Tibial nerve (tissue), 3 donors: ENCODE results near the gene UQCRH.

ENCODE experiments used
- POLR2A ChIP-seq, 2 donors: fragments of 450-650 bp; IDR thresholded peaks; one replicate each; pipeline ENCODE4 v1.6.1; 2017; ENCODE audit warnings: antibody characterized with exemption in 2 of 2, mild to moderate bottlenecking in 2 of 2, moderate library complexity in 2 of 2
- TF ChIP-seq, protein P1 (sequence below), 5 experiments: fragments of 200-600 bp in 3 of 5; fragments of 450-650 bp in 2 of 5; sonication (generic) in 3 of 5; IDR thresholded peaks; one replicate each; pipeline ENCODE4 v1.5.1; 2016 to 2019; ENCODE audit warnings: antibody characterized with exemption in 5 of 5, mild to moderate bottlenecking in 3 of 5, moderate library complexity in 2 of 5

DNA sequence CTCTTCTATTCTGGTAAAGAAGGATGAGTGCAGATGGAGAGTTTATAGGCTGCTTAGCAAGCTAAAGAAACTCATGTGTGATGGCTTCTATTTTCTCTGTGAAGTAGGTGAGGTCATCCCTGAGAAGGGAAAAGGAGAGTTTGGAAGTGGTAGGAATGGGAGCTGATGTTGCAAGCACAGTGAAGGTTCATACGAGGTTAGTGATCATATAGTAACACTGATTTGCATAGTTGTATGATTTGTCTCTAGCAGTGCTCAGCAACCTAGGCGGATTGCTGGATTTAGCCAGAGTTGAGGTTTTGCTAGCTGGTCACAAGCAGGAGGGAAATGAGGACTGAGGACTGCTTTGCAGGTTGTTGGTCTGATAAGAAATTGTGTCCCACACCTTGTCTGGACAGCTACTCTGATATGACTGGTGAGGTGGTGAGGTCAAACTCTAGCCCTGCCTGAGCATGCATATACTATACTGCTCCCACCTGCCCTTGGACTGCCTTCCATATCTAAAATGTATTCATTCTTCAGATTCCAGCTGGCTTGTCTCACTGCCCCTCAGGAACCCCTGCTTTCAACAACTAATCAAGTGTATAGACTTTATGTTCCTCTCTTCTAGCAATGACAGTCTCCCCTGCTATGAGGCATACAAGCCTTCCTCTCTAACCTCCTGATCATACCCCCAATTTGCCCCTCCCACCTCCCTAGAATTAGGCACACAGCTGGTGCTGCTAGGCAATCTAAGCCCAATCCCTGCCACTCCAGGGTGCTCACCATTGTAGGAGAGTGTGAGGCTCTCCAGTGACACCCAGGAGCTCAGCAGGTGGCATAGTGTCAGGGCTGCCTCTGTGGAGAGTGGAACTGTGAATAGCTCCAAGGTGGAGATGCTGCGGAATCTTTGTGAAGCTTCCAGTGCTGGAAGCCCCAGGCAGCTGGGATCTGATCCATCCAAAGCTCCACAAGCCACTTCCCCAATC, 18.6 kb upstream of the UQCRH start:
- TF ChIP-seq, protein P1, sequence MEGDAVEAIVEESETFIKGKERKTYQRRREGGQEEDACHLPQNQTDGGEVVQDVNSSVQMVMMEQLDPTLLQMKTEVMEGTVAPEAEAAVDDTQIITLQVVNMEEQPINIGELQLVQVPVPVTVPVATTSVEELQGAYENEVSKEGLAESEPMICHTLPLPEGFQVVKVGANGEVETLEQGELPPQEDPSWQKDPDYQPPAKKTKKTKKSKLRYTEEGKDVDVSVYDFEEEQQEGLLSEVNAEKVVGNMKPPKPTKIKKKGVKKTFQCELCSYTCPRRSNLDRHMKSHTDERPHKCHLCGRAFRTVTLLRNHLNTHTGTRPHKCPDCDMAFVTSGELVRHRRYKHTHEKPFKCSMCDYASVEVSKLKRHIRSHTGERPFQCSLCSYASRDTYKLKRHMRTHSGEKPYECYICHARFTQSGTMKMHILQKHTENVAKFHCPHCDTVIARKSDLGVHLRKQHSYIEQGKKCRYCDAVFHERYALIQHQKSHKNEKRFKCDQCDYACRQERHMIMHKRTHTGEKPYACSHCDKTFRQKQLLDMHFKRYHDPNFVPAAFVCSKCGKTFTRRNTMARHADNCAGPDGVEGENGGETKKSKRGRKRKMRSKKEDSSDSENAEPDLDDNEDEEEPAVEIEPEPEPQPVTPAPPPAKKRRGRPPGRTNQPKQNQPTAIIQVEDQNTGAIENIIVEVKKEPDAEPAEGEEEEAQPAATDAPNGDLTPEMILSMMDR (IDR thresholded peaks at IDR 0.05): no peak
- TF ChIP-seq POLR2A (IDR thresholded peaks at IDR 0.05): no peak
